ENCODE measurements around the gene WDR88. TPM values are rescaled to one million over a fixed set of nuclear protein-coding genes. Genes with fewer than 3 reads are reported as not detected.

Gene WDR88
- total and polyA plus RNA-seq, 2 of the 8 experiments (the other 6 are each of a cell fraction or from before 2014, with no cell fraction given), result not detected

GRCh38 chr19:33175886-33176669, 44.2 kb downstream of the WDR88 start:
- Histone ChIP-seq H3K14ac (ENCODE audit: insufficient read length) (no peak overlapping the region), H3K27ac (ENCODE audit: low read depth, low read length) (peak overlapping the region; percentile 78), H3K79me1 (ENCODE audit: low read depth, low read length) (peaks cover 3% of the 10 kb centered on the region; the same call in 1 of the 2 replicates), H2BK5ac (ENCODE audit: low read depth, low read length) (peak overlapping the region; percentile 88), H3K4me3 (ENCODE audit: extremely low read depth in 1 of 4, insufficient read depth in 2 of 4, low read depth in 3 of 4, low read length in 4 of 4) (peak overlapping the region; percentile 73 to 91 (median 90)), H4K8ac (ENCODE audit: extremely low read depth, insufficient read depth, low read length) (peak overlapping the region; percentile 94; the same call in 1 of the 2 replicates), H2AK5ac (ENCODE audit: low read depth, low read length) (no peak overlapping the region), H3K4ac (replicated peaks; ENCODE audit: insufficient read length, low read depth, low read length) (peak overlapping the region; percentile 96), H4K5ac (ENCODE audit: insufficient read length, low read depth, low read length) (peak overlapping the region; percentile 69), H3K4me1 (replicated peaks in 1 of 4; ENCODE audit: control insufficient read depth in 3 of 4, insufficient read depth in 4 of 4, low read length in 3 of 4) (peaks cover 0 to 3% (median under 1%) of the 10 kb centered on the region in 4 experiments; a peak in 3 of 7 replicates), H3K23ac (ENCODE audit: insufficient read length) (no peak overlapping the region), H3K9ac (replicated peaks in 1 of 4; ENCODE audit: extremely low read depth in 1 of 4, low read depth in 3 of 4, low read length in 3 of 4) (peak overlapping the region; percentile 69 to 83 (median 78); a peak in 6 of 7 replicates), H2BK15ac (ENCODE audit: low read length) (no peak overlapping the region), H3K4me2 (ENCODE audit: insufficient read depth in 1 of 2, low read depth in 2 of 2, low read length in 2 of 2) (peak overlapping the region; percentile 66 to 95), H2BK12ac (ENCODE audit: low read depth, low read length) (no peak overlapping the region), H4K91ac (replicated peaks; ENCODE audit: insufficient read length, low read length) (peak overlapping the region; percentile 85), H3K27me3 (replicated peaks in 1 of 4; ENCODE audit: control insufficient read depth in 3 of 4, extremely low read depth in 1 of 4, insufficient read depth in 3 of 4, low read length in 3 of 4) (peaks cover 0 to 2% (median 1%) of the 10 kb centered on the region in 4 experiments; a peak in 3 of 7 replicates), H3K9me3 (ENCODE audit: insufficient read depth in 2 of 2, low read depth in 1 of 2, low read length in 1 of 2) (no peaks in the 10 kb centered on the region), H3K23me2 (ENCODE audit: low read depth, low read length) (peaks cover 12% of the 10 kb centered on the region), H3K56ac (replicated peaks; ENCODE audit: insufficient read length, low read depth, low read length) (peak overlapping the region; percentile 82), H3K18ac (ENCODE audit: extremely low read depth, low read length) (0 out of 2 replicates have a peak overlapping the region, but pooled peaks have one; percentile 40), H2BK20ac (ENCODE audit: low read length) (no peak overlapping the region), H3K36me3 (ENCODE audit: control insufficient read depth in 2 of 4, insufficient read depth in 4 of 4, low read length in 3 of 4) (no peaks in the 10 kb centered on the region), H2BK120ac (replicated peaks; ENCODE audit: low read depth, low read length) (no peak overlapping the region), H2AFZ (ENCODE audit: low read length) (peak overlapping the region; percentile 70; the same call in 1 of the 2 replicates), H3K79me2 (ENCODE audit: control insufficient read depth in 1 of 2, insufficient read depth in 2 of 2, low read length in 2 of 2) (0 out of 4 replicates have a peak, but pooled peaks cover 0 to 3% of the 10 kb centered on the region in 2 experiments), H4K20me1 (replicated peaks in 1 of 2; ENCODE audit: control insufficient read depth in 1 of 2, insufficient read depth in 2 of 2, low read length in 2 of 2) (peaks cover 0 to 5% of the 10 kb centered on the region in 2 experiments)
- TF ChIP-seq CTCF (IDR thresholded peaks at IDR 0.05; ENCODE audit: control extremely low read depth in 1 of 3, insufficient read depth in 1 of 3, low read depth in 1 of 3, low read length in 3 of 3) (peak in 1 of 3 experiments; percentile 21; a peak in 1 of 4 replicates), KDM4A (IDR thresholded peaks at IDR 0.05; ENCODE audit: low read depth, low read length, severe bottlenecking) (peak; percentile 38), SAP30 (IDR thresholded peaks at IDR 0.05; ENCODE audit: insufficient read depth, insufficient replicate concordance, low read length) (peak; percentile 11), SP2 (IDR thresholded peaks at IDR 0.05; ENCODE audit: low read length) (no peak)
- TF ChIP-seq, protein P1, sequence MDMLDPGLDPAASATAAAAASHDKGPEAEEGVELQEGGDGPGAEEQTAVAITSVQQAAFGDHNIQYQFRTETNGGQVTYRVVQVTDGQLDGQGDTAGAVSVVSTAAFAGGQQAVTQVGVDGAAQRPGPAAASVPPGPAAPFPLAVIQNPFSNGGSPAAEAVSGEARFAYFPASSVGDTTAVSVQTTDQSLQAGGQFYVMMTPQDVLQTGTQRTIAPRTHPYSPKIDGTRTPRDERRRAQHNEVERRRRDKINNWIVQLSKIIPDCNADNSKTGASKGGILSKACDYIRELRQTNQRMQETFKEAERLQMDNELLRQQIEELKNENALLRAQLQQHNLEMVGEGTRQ (IDR thresholded peaks at IDR 0.05; ENCODE audit: low read length), result no peak
- peak in 1 of 2 experiments; percentile 55 for DNase-seq (ENCODE audit: low read depth in 1 of 2, low spot score in 2 of 2)
- FAIRE-seq, result no peak
- CTCF ChIA-PET (ENCODE audit: partially characterized antibody), result interaction anchor here (0.8 to 4.9 kb wide), 16 partner anchors 9 to 231 kb away, joined by 3 to 19 read pairs (median 5); no protein-coding TSS in a partner anchor
- POLR2A ChIA-PET (ENCODE audit: partially characterized antibody), result interaction anchor here (0.5 to 2.8 kb wide), 17 partner anchors 8 to 1827 kb away, joined by 3 to 15 read pairs (median 3); partner anchors contain the start of genes CEBPA and CEBPG
- WGBS, 2 experiments (ENCODE audit: extremely low coverage in 1 of 2, insufficient coverage in 1 of 2, insufficient read length in 1 of 2, insufficient replicate concordance in 2 of 2, low coverage in 1 of 2, low lambda C conversion rate in 2 of 2, missing lambda C conversion rate in 1 of 2), result 28% methylated on average over 25 of the region's 25 CpGs; no CpG with 5 or more reads in 1 of the 2 experiments

Measured in H1 (cell line).